VCaP (cell line): ENCODE results near the gene DCDC1.

Source experiments
- H3K27ac ChIP-seq: fragments of 450-650 bp; 2 replicates; pipeline ENCODE4 v1.5.1; 2017
- CTCF ChIP-seq: fragments of 450-650 bp; conservative IDR thresholded peaks from 2 replicates; pipeline ENCODE4 v1.5.1; 2017; ENCODE audit warnings: mild to moderate bottlenecking, moderate library complexity

DCDC1 gene

GRCh38 chr11:30875806-30876205 is 493.7 kb downstream of the DCDC1 start:
- no peak overlapping the region for H3K27ac ChIP-seq

DNA sequence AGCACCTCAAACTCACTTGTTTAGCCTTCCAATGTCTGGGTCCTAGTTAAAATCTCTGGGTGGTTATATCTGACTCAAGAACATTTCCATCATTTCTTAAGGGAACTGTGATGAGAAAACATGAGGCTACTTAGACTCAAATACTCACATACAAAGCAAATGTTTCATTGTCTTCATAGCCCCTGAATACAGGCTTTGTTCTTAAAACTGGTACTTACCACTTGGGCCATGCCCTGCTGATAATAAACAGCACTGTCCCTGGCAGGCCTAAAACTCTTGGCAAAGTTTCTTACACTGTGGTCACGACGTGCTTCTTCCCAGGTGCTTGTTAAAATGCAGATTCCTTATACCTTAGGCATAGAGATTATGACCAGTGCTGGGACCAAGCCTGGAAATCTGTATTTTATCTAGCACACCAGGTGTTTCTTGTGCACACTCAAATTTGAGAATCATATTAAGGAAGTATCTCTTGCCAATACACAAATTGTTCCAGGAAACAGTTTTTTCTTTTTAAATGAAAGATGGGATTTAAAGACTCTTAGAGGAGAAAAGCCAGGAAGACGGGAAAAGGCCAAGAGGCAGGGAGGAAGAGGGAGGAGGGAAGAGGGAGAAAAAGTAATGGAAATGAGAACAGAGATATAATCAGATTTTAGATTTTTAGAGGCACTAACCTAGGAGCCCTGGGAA is 495.5 kb downstream of the DCDC1 start:
- TF ChIP-seq CTCF, result no peak
- no peak overlapping the region for H3K27ac ChIP-seq

More at GRCh38 chr11:30875806-30876205, 493.7 kb downstream of the DCDC1 start:
- TF ChIP-seq CTCF, result no peak

- TF ChIP-seq CTCF, result no peak
- no peak overlapping the region for H3K27ac ChIP-seq
Observed at GRCh38 chr11:30868626-30869081, 500.9 kb downstream of the DCDC1 start.

- no peak for TF ChIP-seq CTCF
- no peak overlapping the region for H3K27ac ChIP-seq
Observed at GRCh38 chr11:30863209-30863608, 506.3 kb downstream of the DCDC1 start.

DNA sequence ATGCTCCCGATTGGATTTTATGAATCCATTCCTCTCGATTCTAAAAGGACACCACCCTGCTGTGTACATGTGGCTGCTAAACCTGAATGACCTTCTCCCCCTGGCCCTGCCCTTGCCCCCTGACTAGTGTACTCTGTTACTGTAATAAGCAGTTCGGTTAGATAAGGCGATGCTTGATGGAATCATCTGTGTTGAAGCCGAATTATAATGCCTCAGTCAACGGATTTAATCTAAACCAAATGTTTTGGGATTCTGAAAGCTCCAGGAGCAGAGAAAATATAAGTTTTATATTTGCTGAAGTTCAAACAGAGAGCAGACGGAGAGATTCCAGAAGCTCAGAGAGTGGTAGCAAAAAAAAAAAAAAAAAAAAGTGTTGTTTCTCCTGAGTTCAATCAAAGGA is 508.0 kb downstream of the DCDC1 start:
- no peak overlapping the region for H3K27ac ChIP-seq
- TF ChIP-seq CTCF, result no peak

GRCh38 chr11:30861064-30861463 is 508.5 kb downstream of the DCDC1 start:
- TF ChIP-seq CTCF, result no peak
- H3K27ac ChIP-seq, result no peak overlapping the region

GRCh38 chr11:30860146-30860545 is 509.4 kb downstream of the DCDC1 start:
- H3K27ac ChIP-seq, result no peak overlapping the region
- TF ChIP-seq CTCF, result no peak
